IgD-negative memory B cell (primary cell): Measurements from ENCODE around the gene ST6GAL1. TPM values are rescaled to one million over a fixed set of nuclear protein-coding genes. Genes with fewer than 3 reads are reported as not detected.
A peak's percentile ranks its signal among the peaks of the same experiment; 100 is the strongest.

Experiments used
- H3K27ac Mint-ChIP-seq, 3 donors: one replicate each; pipeline ENCODE4 v1.8.0; 2020 to 2022; ENCODE audit warnings: mild to moderate bottlenecking in 3 of 3, mixed read lengths in 3 of 3, moderate library complexity in 1 of 3
- H3K27me3 Mint-ChIP-seq: one replicate; pipeline ENCODE4 v1.8.0; 2021; ENCODE audit warnings: mixed read lengths
- H3K36me3 Mint-ChIP-seq: one replicate; pipeline ENCODE4 v1.8.0; 2020; ENCODE audit warnings: mild to moderate bottlenecking, mixed read lengths
- H3K4me1 Mint-ChIP-seq, 3 donors: one replicate each; pipeline ENCODE4 v1.8.0; 2020 to 2022; ENCODE audit warnings: mixed read lengths in 3 of 3, mild to moderate bottlenecking in 1 of 3
- H3K4me3 Mint-ChIP-seq, 4 donors: one replicate each; pipeline ENCODE4 v1.8.0; 2020 to 2022; ENCODE audit warnings: mild to moderate bottlenecking in 4 of 4, mixed read lengths in 4 of 4, moderate library complexity in 3 of 4
- H3K9me3 Mint-ChIP-seq, 3 donors: one replicate each; pipeline ENCODE4 v1.8.0; 2020 to 2021; ENCODE audit warnings: mixed read lengths in 3 of 3, mild to moderate bottlenecking in 1 of 3
- polyA plus RNA-seq: library from polyadenylated mRNA; unstranded; fragments of 300-500 nt; fragmentation: Illumina TruSeq; gene quantifications from one replicate; pipeline ENCODE4 v1.2.3, GENCODE V29; 2021

Gene ST6GAL1
- polyA plus RNA-seq, 1 donor from 2014 or later, result 257 TPM

GRCh38 chr3:187085021-187085666, 154.8 kb downstream of the ST6GAL1 start:
- Mint-ChIP-seq H3K4me3 (no peak overlapping the region), H3K27me3 (no peaks in the 10 kb centered on the region), H3K4me1 (peaks cover 11 to 17% (median 17%) of the 10 kb centered on the region in 3 donors), H3K27ac (no peak overlapping the region), H3K36me3 (peaks cover 5% of the 10 kb centered on the region), H3K9me3 (peaks cover 5 to 19% (median 12%) of the 10 kb centered on the region in 3 donors)

- Mint-ChIP-seq H3K27me3 (no peaks in the 10 kb centered on the region), H3K27ac (no peak overlapping the region), H3K4me1 (peaks cover 11 to 15% (median 11%) of the 10 kb centered on the region in 3 donors), H3K4me3 (no peak overlapping the region), H3K9me3 (peaks cover 5 to 19% (median 12%) of the 10 kb centered on the region in 3 donors), H3K36me3 (peaks cover 7% of the 10 kb centered on the region)
These were observed 155.6 kb downstream of the ST6GAL1 start for GRCh38 chr3:187085933-187086332.

GRCh38 chr3:187086831-187087230, 156.5 kb downstream of the ST6GAL1 start:
- Mint-ChIP-seq H3K36me3 (peaks cover 9% of the 10 kb centered on the region), H3K9me3 (peaks cover 5 to 22% (median 12%) of the 10 kb centered on the region in 3 donors), H3K4me1 (peaks cover 10 to 15% (median 11%) of the 10 kb centered on the region in 3 donors), H3K4me3 (no peak overlapping the region), H3K27ac (peak overlapping the region in 1 of 3 donors; percentile 41), H3K27me3 (no peaks in the 10 kb centered on the region)

GRCh38 chr3:187088701-187089100, 158.4 kb downstream of the ST6GAL1 start:
- Mint-ChIP-seq H3K4me3 (peak overlapping the region in 1 of 4 donors; percentile 65), H3K9me3 (peaks cover 5 to 26% (median 12%) of the 10 kb centered on the region in 3 donors), H3K27me3 (no peaks in the 10 kb centered on the region), H3K27ac (no peak overlapping the region), H3K4me1 (peaks cover 9 to 12% (median 10%) of the 10 kb centered on the region in 3 donors), H3K36me3 (peaks cover 10% of the 10 kb centered on the region)

GRCh38 chr3:187093320-187093719, 163.0 kb downstream of the ST6GAL1 start:
- Mint-ChIP-seq H3K36me3 (peaks cover 12% of the 10 kb centered on the region), H3K4me1 (peaks cover 15 to 22% (median 21%) of the 10 kb centered on the region in 3 donors), H3K27ac (no peak overlapping the region), H3K4me3 (no peak overlapping the region), H3K9me3 (peaks cover 1 to 18% (median 4%) of the 10 kb centered on the region in 3 donors), H3K27me3 (no peaks in the 10 kb centered on the region)

GRCh38 chr3:187098923-187099512, 168.7 kb downstream of the ST6GAL1 start:
- Mint-ChIP-seq H3K27me3 (no peaks in the 10 kb centered on the region), H3K36me3 (peaks cover 2% of the 10 kb centered on the region), H3K27ac (no peak overlapping the region), H3K9me3 (peaks cover 3 to 8% (median 4%) of the 10 kb centered on the region in 3 donors), H3K4me3 (no peak overlapping the region), H3K4me1 (peaks cover 13 to 31% (median 28%) of the 10 kb centered on the region in 3 donors)

- Mint-ChIP-seq H3K27me3 (no peaks in the 10 kb centered on the region), H3K27ac (peak overlapping the region in 1 of 3 donors; percentile 49), H3K36me3 (peaks cover 2% of the 10 kb centered on the region), H3K4me1 (peaks cover 16 to 32% (median 32%) of the 10 kb centered on the region in 3 donors), H3K9me3 (peaks cover under 1 to 8% (median 2%) of the 10 kb centered on the region in 3 donors), H3K4me3 (peak overlapping the region in 3 of 4 donors; percentile 56 to 89 (median 80))
These were observed 171.1 kb downstream of the ST6GAL1 start for GRCh38 chr3:187101184-187102072.

- peak overlapping the region in 3 of 4 donors; percentile 56 to 89 (median 80) for H3K4me3 Mint-ChIP-seq
- peak overlapping the region in 1 of 3 donors; percentile 49 for H3K27ac Mint-ChIP-seq
- H3K36me3 Mint-ChIP-seq, result peaks cover 2% of the 10 kb centered on the region
- H3K4me1 Mint-ChIP-seq, result peaks cover 14 to 28% (median 27%) of the 10 kb centered on the region in 3 donors
- no peaks in the 10 kb centered on the region for H3K27me3 Mint-ChIP-seq
- peaks cover 0 to 8% (median 1%) of the 10 kb centered on the region in 3 donors for H3K9me3 Mint-ChIP-seq
These were observed 171.8 kb downstream of the ST6GAL1 start for GRCh38 chr3:187102073-187102634.

GRCh38 chr3:187103251-187103650, 172.9 kb downstream of the ST6GAL1 start:
- peak overlapping the region in 1 of 4 donors; percentile 4 for H3K4me3 Mint-ChIP-seq
- H3K27me3 Mint-ChIP-seq, result no peaks in the 10 kb centered on the region
- peaks cover 2% of the 10 kb centered on the region for H3K36me3 Mint-ChIP-seq
- peaks cover 14 to 20% (median 20%) of the 10 kb centered on the region in 3 donors for H3K4me1 Mint-ChIP-seq
- H3K9me3 Mint-ChIP-seq, result peaks cover 0 to 8% (median 0%) of the 10 kb centered on the region in 3 donors
- H3K27ac Mint-ChIP-seq, result no peak overlapping the region

GRCh38 chr3:187104342-187104741, 174.0 kb downstream of the ST6GAL1 start:
- H3K9me3 Mint-ChIP-seq, result peaks cover 0 to 3% (median 0%) of the 10 kb centered on the region in 3 donors
- no peak overlapping the region for H3K27ac Mint-ChIP-seq
- no peaks in the 10 kb centered on the region for H3K27me3 Mint-ChIP-seq
- no peaks in the 10 kb centered on the region for H3K36me3 Mint-ChIP-seq
- H3K4me3 Mint-ChIP-seq, result no peak overlapping the region
- peaks cover 12 to 13% (median 12%) of the 10 kb centered on the region in 3 donors for H3K4me1 Mint-ChIP-seq

- Mint-ChIP-seq H3K36me3 (no peaks in the 10 kb centered on the region), H3K4me1 (peaks cover 10 to 12% (median 12%) of the 10 kb centered on the region in 3 donors), H3K27me3 (no peaks in the 10 kb centered on the region), H3K4me3 (no peak overlapping the region), H3K27ac (no peak overlapping the region), H3K9me3 (no peaks in the 10 kb centered on the region)
These were observed 174.6 kb downstream of the ST6GAL1 start for GRCh38 chr3:187104933-187105332.

GRCh38 chr3:187105700-187106099, 175.4 kb downstream of the ST6GAL1 start:
- Mint-ChIP-seq H3K4me1 (peaks cover 10 to 12% (median 12%) of the 10 kb centered on the region in 3 donors), H3K9me3 (no peaks in the 10 kb centered on the region), H3K36me3 (no peaks in the 10 kb centered on the region), H3K27ac (no peak overlapping the region), H3K4me3 (no peak overlapping the region), H3K27me3 (no peaks in the 10 kb centered on the region)

GRCh38 chr3:187107989-187108388, 177.7 kb downstream of the ST6GAL1 start:
- Mint-ChIP-seq H3K27ac (no peak overlapping the region), H3K4me3 (no peak overlapping the region), H3K9me3 (no peaks in the 10 kb centered on the region), H3K36me3 (no peaks in the 10 kb centered on the region), H3K4me1 (peaks cover 5 to 6% (median 5%) of the 10 kb centered on the region in 3 donors), H3K27me3 (no peaks in the 10 kb centered on the region)

- no peaks in the 10 kb centered on the region for H3K27me3 Mint-ChIP-seq
- H3K36me3 Mint-ChIP-seq, result peaks cover 1% of the 10 kb centered on the region
- no peaks in the 10 kb centered on the region for H3K9me3 Mint-ChIP-seq
- H3K4me1 Mint-ChIP-seq, result peaks cover 7 to 9% (median 7%) of the 10 kb centered on the region in 3 donors
- H3K4me3 Mint-ChIP-seq, result no peak overlapping the region
- H3K27ac Mint-ChIP-seq, result no peak overlapping the region
These were observed 179.8 kb downstream of the ST6GAL1 start for GRCh38 chr3:187110156-187110555.
